Spleen (tissue), 11 donors: Measurements from ENCODE around the gene TMEM127. TPM values are rescaled to one million over a fixed set of nuclear protein-coding genes. Genes with fewer than 3 reads are reported as not detected.
"Not testable (repeated sequence)": the region's sequence is repeated elsewhere in the genome, so short reads cannot be mapped to it uniquely, and the experiment has no call there.

Experiments used
- DNase-seq: peaks from one replicate; pipeline ENCODE4 v3.0.0-alpha.2; 2020
- H3K27ac ChIP-seq, 8 donors: fragments of 200-600 bp; sonication (generic) in 7 of 8; 1 replicate in 4 of 8; 2 replicates in 4 of 8; pipeline versions ENCODE4 v1.5.0 to v1.8.0; 2016 to 2021; ENCODE audit warnings: inconsistent platforms in 4 of 8, mild to moderate bottlenecking in 4 of 8, moderate library complexity in 1 of 8
- H3K27me3 ChIP-seq, 7 donors: fragments of 200-600 bp; sonication (generic) in 6 of 7; replicated peaks in 1 of 7; 1 replicate in 4 of 7; 2 replicates in 3 of 7; pipeline versions ENCODE4 v1.5.0 to v1.8.0; 2016 to 2021; ENCODE audit warnings: inconsistent platforms in 3 of 7, mild to moderate bottlenecking in 1 of 7
- H3K36me3 ChIP-seq, 6 donors: fragments of 200-600 bp; sonication (generic) in 5 of 6; 1 replicate in 4 of 6; 2 replicates in 2 of 6; pipeline versions ENCODE4 v1.5.0 to v1.8.0; 2016 to 2021; ENCODE audit warnings: inconsistent platforms in 2 of 6
- H3K4me1 ChIP-seq, 6 donors: fragments of 200-600 bp; sonication (generic) in 5 of 6; 1 replicate in 3 of 6; 2 replicates in 3 of 6; pipeline versions ENCODE4 v1.5.0 to v1.8.0; 2016 to 2021; ENCODE audit warnings: inconsistent platforms in 3 of 6
- H3K4me3 ChIP-seq, 8 donors: fragments of 200-600 bp; sonication (generic) in 7 of 8; 1 replicate in 4 of 8; 2 replicates in 4 of 8; pipeline versions ENCODE4 v1.5.0 to v1.8.0; 2016 to 2021; ENCODE audit warnings: inconsistent platforms in 4 of 8, mild to moderate bottlenecking in 4 of 8, moderate library complexity in 2 of 8
- H3K9me3 ChIP-seq, 8 donors: fragments of 200-600 bp; sonication (generic) in 7 of 8; 1 replicate in 4 of 8; 2 replicates in 4 of 8; pipeline versions ENCODE4 v1.5.0 to v1.8.0; 2016 to 2021; ENCODE audit warnings: inconsistent platforms in 4 of 8
- CTCF ChIP-seq, 11 experiments: fragments of 200-600 bp in 7 of 11; fragments of 450-650 bp in 4 of 11; sonication (generic) in 4 of 11; IDR thresholded peaks in 8 of 11; conservative IDR thresholded peaks in 3 of 11; 1 replicate in 7 of 11; 2 replicates in 4 of 11; pipeline versions ENCODE4 v1.4.0 to v1.8.0; 2016 to 2021; ENCODE audit warnings: antibody characterized with exemption in 11 of 11, inconsistent platforms in 4 of 11, mild to moderate bottlenecking in 1 of 11
- POLR2A ChIP-seq, 3 donors: fragments of 450-650 bp; IDR thresholded peaks; one replicate each; pipeline ENCODE4 v1.5.1; 2017; ENCODE audit warnings: antibody characterized with exemption in 3 of 3, mild to moderate bottlenecking in 1 of 3
- POLR2AphosphoS5 ChIP-seq, 3 donors: sonication (generic); formaldehyde crosslinking; IDR thresholded peaks; one replicate each; pipeline ENCODE4 v1.5.1; 2017; ENCODE audit warnings: antibody characterized with exemption in 3 of 3
- WGBS, 5 donors: extraction: QIAGEN DNeasy Blood & Tissue Kit in 3 of 5; methylation state at CpG; one replicate each; pipeline versions ENCODE4 v1.1.5 to v1.1.7; 2013 to 2018; 5-methylcytosine and 5-hydroxymethylcytosine counted together
- intact Hi-C: fragments of 100-400 bp; cut with DNase I; formaldehyde crosslinking; loops from one replicate; pipeline ENCODE4 v1.15.0; 2023; ENCODE audit warnings: low total_unique reads
- polyA plus RNA-seq, 3 donors: library from polyadenylated mRNA; stranded (reverse); fragments of 200-250 nt; gene quantifications; one replicate each; pipeline ENCODE4 v1.2.1, GENCODE V29; 2013
- total RNA-seq, 7 donors: library from RNA; depleted of rRNA in 3 of 7; stranded (reverse); fragments of >200 nt in 3 of 7; fragmentation: NEBNext Ultra II Directional in 4 of 7; extraction: Animal tissue kit (Norgen Biotek cat#: 25700) in 4 of 7; gene quantifications; one replicate each; pipeline versions ENCODE4 v1.1.0 to v1.2.1, GENCODE V29; 2016 to 2021
- donor health status: healthy with polysubstance abuse.
- donor health status: DM: no; HTN: no; CAD: no; lungs with moderate emphysema.
- donor health status: DM: no; HTN: no; CAD: no.
- donor health status: Bipolar disorder and iron deficiency.
- donor health status: healthy.
- donor health status: DM: no; HTN: no; CAD: no.
- donor health status: DM: yes; HTN: yes; CAD: no.

The TMEM127 gene
- total and polyA plus RNA-seq, 10 donors, result 7.5 to 83.3 (median 65.1) TPM

- Histone ChIP-seq H3K36me3 (no peaks in the 10 kb centered on the region), H3K4me1 (peaks cover 0 to 28% (median 12%) of the 10 kb centered on the region in 6 donors), H3K27ac (peak overlapping the region in 7 of 8 donors; percentile 42 to 81 (median 60)), H3K4me3 (no peak overlapping the region), H3K9me3 (no peaks in the 10 kb centered on the region), H3K27me3 (no peaks in the 10 kb centered on the region)
- intact Hi-C loops, result no loop called here
- DNase-seq, result no peak
- WGBS, 5 donors, result 22 to 48% (median 34%) methylated on average over 3 of the region's 3 CpGs
- no peak for TF ChIP-seq CTCF (IDR thresholded peaks at IDR 0.05 in 8 of 11, conservative IDR thresholded peaks at IDR 0.05 in 3 of 11)
Measured at GRCh38 chr2:96225016-96225533, 40.7 kb downstream of the TMEM127 start.

- H3K4me1 ChIP-seq, result peaks cover 0 to 39% (median 12%) of the 10 kb centered on the region in 6 donors
- DNase-seq, H3K27me3 ChIP-seq, H3K9me3 ChIP-seq, H3K4me3 ChIP-seq, intact Hi-C loops, H3K36me3 ChIP-seq: not testable (repeated sequence)
- WGBS, 5 donors, result 56 to 87% (median 77%) methylated on average over 1 of the region's 1 CpG
- peak overlapping the region in 1 of 8 donors; percentile 12 for H3K27ac ChIP-seq
Measured at GRCh38 chr2:96221106-96221505, 44.7 kb downstream of the TMEM127 start.

- DNase-seq, H3K9me3 ChIP-seq, H3K4me3 ChIP-seq, H3K27me3 ChIP-seq, H3K27ac ChIP-seq, H3K36me3 ChIP-seq, intact Hi-C loops: not testable (repeated sequence)
- 85 to 98% (median 95%) methylated on average over 3 to 4 of the region's 4 CpGs for WGBS, 5 donors
- peaks cover 0 to 40% (median 9%) of the 10 kb centered on the region in 6 donors for H3K4me1 ChIP-seq
Measured at GRCh38 chr2:96219959-96220358, 45.8 kb downstream of the TMEM127 start.

GRCh38 chr2:96218508-96219131 lies 47.2 kb downstream of the TMEM127 start:
- DNase-seq, result no peak
- H3K27me3 ChIP-seq, result no peaks in the 10 kb centered on the region
- TF ChIP-seq CTCF (IDR thresholded peaks at IDR 0.05 in 8 of 11, conservative IDR thresholded peaks at IDR 0.05 in 3 of 11), result no peak
- TF ChIP-seq POLR2AphosphoS5 (IDR thresholded peaks at IDR 0.05), result no peak
- TF ChIP-seq POLR2A (IDR thresholded peaks at IDR 0.05), result no peak
- intact Hi-C loops, result no loop called here
- no peaks in the 10 kb centered on the region for H3K36me3 ChIP-seq
- H3K4me1 ChIP-seq, result peaks cover 0 to 42% (median 7%) of the 10 kb centered on the region in 6 donors
- WGBS, 5 donors, result 63 to 92% (median 84%) methylated on average over 13 of the region's 13 CpGs
- peak overlapping the region in 2 of 8 donors; percentile 23 to 24 for H3K27ac ChIP-seq
- H3K4me3 ChIP-seq, result no peak overlapping the region
- no peaks in the 10 kb centered on the region for H3K9me3 ChIP-seq

GRCh38 chr2:96214554-96214953 lies 51.2 kb downstream of the TMEM127 start:
- TF ChIP-seq POLR2A (IDR thresholded peaks at IDR 0.05) (no peak), CTCF (IDR thresholded peaks at IDR 0.05 in 8 of 11, conservative IDR thresholded peaks at IDR 0.05 in 3 of 11) (no peak), POLR2AphosphoS5 (IDR thresholded peaks at IDR 0.05) (no peak)
- WGBS, 5 donors, result 73 to 88% (median 73%) methylated on average over 4 of the region's 4 CpGs

More at GRCh38 chr2:96214554-96214953, 51.2 kb downstream of the TMEM127 start:
- H3K27me3 ChIP-seq, result no peaks in the 10 kb centered on the region
- H3K4me1 ChIP-seq, result peaks cover 6 to 59% (median 16%) of the 10 kb centered on the region in 6 donors
- no peaks in the 10 kb centered on the region for H3K36me3 ChIP-seq
- intact Hi-C loops, result no loop called here
- no peaks in the 10 kb centered on the region for H3K9me3 ChIP-seq
- no peak overlapping the region for H3K4me3 ChIP-seq
- H3K27ac ChIP-seq, result peak overlapping the region in 6 of 8 donors; percentile 20 to 64 (median 50)
- DNase-seq, result no peak
